ENCODE measurements around the gene KIF22. TPM values are rescaled to one million over a fixed set of nuclear protein-coding genes. Genes with fewer than 3 reads are reported as not detected.

Gene KIF22
- polyA plus RNA-seq, 3 donors, result 22.0 to 46.2 (median 28.9) TPM

DNA sequence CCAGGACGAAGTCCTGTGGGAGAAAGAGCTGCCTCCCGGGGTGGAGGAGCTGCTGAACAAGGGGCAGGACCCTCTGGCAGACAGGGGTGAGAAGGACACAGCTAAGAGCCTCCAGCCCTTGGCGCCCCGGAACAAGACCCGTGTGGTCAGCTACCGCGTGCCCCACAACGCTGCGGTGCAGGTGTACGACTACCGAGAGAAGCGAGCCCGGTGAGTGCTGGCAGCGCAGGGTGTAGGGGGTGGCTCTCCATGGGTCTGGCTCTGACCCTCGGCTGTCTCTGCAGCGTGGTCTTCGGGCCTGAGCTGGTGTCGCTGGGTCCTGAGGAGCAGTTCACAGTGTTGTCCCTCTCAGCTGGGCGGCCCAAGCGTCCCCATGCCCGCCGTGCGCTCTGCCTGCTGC is 51.1 kb downstream of the KIF22 start:
- Mint-ChIP-seq H3K27ac (no peak overlapping the region), H3K27me3 (ENCODE audit: low read depth in 3 of 3) (peaks cover 0 to 1% (median 0%) of the 10 kb centered on the region in 3 donors), H3K36me3 (peaks cover 78 to 96% of the 10 kb centered on the region in 2 donors), H3K9me3 (no peaks in the 10 kb centered on the region), H3K4me1 (no peaks in the 10 kb centered on the region), H3K4me3 (no peak overlapping the region)
- Histone ChIP-seq H2AFZ (ENCODE audit: insufficient read depth, low read depth, low read length, poor library complexity, severe bottlenecking) (no peak overlapping the region), H3K36me3 (replicated peaks in 1 of 2; ENCODE audit: control insufficient read depth in 1 of 2, insufficient read depth in 2 of 2, low read length in 2 of 2) (peaks cover 91 to 96% of the 10 kb centered on the region in 2 donors), H3K79me2 (ENCODE audit: insufficient read depth, low read length) (no peaks in the 10 kb centered on the region), H3K4me2 (replicated peaks; ENCODE audit: extremely low read depth, low read length, poor library complexity, severe bottlenecking) (no peak overlapping the region), H3K4me3 (replicated peaks in 1 of 3; ENCODE audit: low read depth in 2 of 3, low read length in 3 of 3) (no peak overlapping the region), H3K9ac (ENCODE audit: insufficient read depth, low read length, poor library complexity, severe bottlenecking) (no peak overlapping the region), H4K20me1 (ENCODE audit: insufficient read depth, low read length) (peaks cover 72% of the 10 kb centered on the region), H3K9me3 (replicated peaks in 1 of 2; ENCODE audit: control insufficient read depth in 1 of 2, insufficient read depth in 1 of 2, low read length in 2 of 2) (no peaks in the 10 kb centered on the region), H3K27ac (ENCODE audit: low read depth in 1 of 2, low read length in 2 of 2) (no peak overlapping the region), H3K4me1 (ENCODE audit: control insufficient read depth in 1 of 2, insufficient read depth in 2 of 2, low read length in 2 of 2) (no peaks in the 10 kb centered on the region), H3K27me3 (ENCODE audit: control insufficient read depth in 2 of 2, insufficient read depth in 2 of 2, low read length in 2 of 2) (no peaks in the 10 kb centered on the region)
- TF ChIP-seq CTCF (IDR thresholded peaks at IDR 0.05), result no peak
- 97% methylated on average over 23 of the region's 23 CpGs for WGBS (ENCODE audit: insufficient coverage)
- DNase-seq, result no peak
- intact Hi-C loops (cut with micrococcal nuclease), result no loop called here

DNA sequence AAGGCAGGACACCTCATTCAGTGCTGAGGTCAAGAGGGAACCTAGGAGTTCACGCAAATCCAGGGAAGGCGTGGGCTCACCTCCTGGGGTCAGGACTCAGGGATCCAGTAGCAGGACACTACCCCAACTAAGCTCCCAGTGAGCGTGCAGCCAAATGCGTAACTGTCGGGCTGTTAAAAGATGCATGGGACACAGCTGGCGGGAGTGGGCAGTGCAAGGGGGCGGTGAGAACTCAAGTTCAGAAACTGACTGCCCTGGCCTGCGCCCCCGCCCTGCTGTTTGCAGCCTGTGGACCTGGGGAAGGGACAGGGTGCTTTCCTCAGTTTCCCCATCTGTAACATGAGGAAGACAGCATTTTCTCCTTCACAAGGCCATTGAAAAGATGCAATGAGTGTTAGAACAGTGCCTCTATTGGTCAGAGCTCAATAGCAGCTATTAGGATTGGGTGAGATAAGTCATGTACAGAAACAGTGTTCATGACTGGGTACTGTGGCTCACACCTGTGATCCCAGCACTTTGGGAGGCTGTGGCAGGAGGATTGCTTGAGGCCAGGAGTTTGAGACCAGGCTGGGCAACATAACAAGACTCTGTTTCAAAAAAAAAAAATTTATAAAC is 52.3 kb downstream of the KIF22 start:
- Histone ChIP-seq H3K4me1 (ENCODE audit: control insufficient read depth in 1 of 2, insufficient read depth in 2 of 2, low read length in 2 of 2) (no peaks in the 10 kb centered on the region), H4K20me1 (ENCODE audit: insufficient read depth, low read length) (peaks cover 70% of the 10 kb centered on the region), H2AFZ (ENCODE audit: insufficient read depth, low read depth, low read length, poor library complexity, severe bottlenecking) (no peak overlapping the region), H3K9ac (ENCODE audit: insufficient read depth, low read length, poor library complexity, severe bottlenecking) (no peak overlapping the region), H3K36me3 (replicated peaks in 1 of 2; ENCODE audit: control insufficient read depth in 1 of 2, insufficient read depth in 2 of 2, low read length in 2 of 2) (peaks cover 91 to 96% of the 10 kb centered on the region in 2 donors), H3K79me2 (ENCODE audit: insufficient read depth, low read length) (no peaks in the 10 kb centered on the region), H3K9me3 (replicated peaks in 1 of 2; ENCODE audit: control insufficient read depth in 1 of 2, insufficient read depth in 1 of 2, low read length in 2 of 2) (no peaks in the 10 kb centered on the region), H3K4me3 (replicated peaks in 1 of 3; ENCODE audit: low read depth in 2 of 3, low read length in 3 of 3) (no peak overlapping the region), H3K4me2 (replicated peaks; ENCODE audit: extremely low read depth, low read length, poor library complexity, severe bottlenecking) (no peak overlapping the region), H3K27ac (ENCODE audit: low read depth in 1 of 2, low read length in 2 of 2) (no peak overlapping the region), H3K27me3 (ENCODE audit: control insufficient read depth in 2 of 2, insufficient read depth in 2 of 2, low read length in 2 of 2) (no peaks in the 10 kb centered on the region)
- Mint-ChIP-seq H3K4me1 (no peaks in the 10 kb centered on the region), H3K4me3 (no peak overlapping the region), H3K27me3 (ENCODE audit: low read depth in 3 of 3) (peaks cover 0 to 1% (median 0%) of the 10 kb centered on the region in 3 donors), H3K36me3 (peaks cover 78 to 96% of the 10 kb centered on the region in 2 donors), H3K27ac (no peak overlapping the region), H3K9me3 (no peaks in the 10 kb centered on the region)
- no peak for DNase-seq
- TF ChIP-seq CTCF (IDR thresholded peaks at IDR 0.05), result no peak
- 96% methylated on average over 7 of the region's 9 CpGs for WGBS (ENCODE audit: insufficient coverage)
- intact Hi-C loops (cut with micrococcal nuclease), result no loop called here
